Measurements from ENCODE around the gene GJD4. TPM values are rescaled to one million over a fixed set of nuclear protein-coding genes. Genes with fewer than 3 reads are reported as not detected.

The GJD4 gene
- polyA plus RNA-seq, 3 donors: not detected

- Mint-ChIP-seq H3K4me3 (no peak overlapping the region), H3K36me3 (no peaks in the 10 kb centered on the region), H3K4me1 (no peaks in the 10 kb centered on the region), H3K9me3 (no peaks in the 10 kb centered on the region), H3K27me3 (ENCODE audit: low read depth in 3 of 3) (peaks cover 19 to 25% (median 21%) of the 10 kb centered on the region in 3 donors), H3K27ac (no peak overlapping the region)
- Histone ChIP-seq H3K4me1 (ENCODE audit: control insufficient read depth in 1 of 2, insufficient read depth in 2 of 2, low read length in 2 of 2) (no peaks in the 10 kb centered on the region), H3K79me2 (ENCODE audit: insufficient read depth, low read length) (no peaks in the 10 kb centered on the region), H3K27me3 (ENCODE audit: control insufficient read depth in 2 of 2, insufficient read depth in 2 of 2, low read length in 2 of 2) (peaks cover 12 to 15% of the 10 kb centered on the region in 2 donors), H3K9me3 (replicated peaks in 1 of 2; ENCODE audit: control insufficient read depth in 1 of 2, insufficient read depth in 1 of 2, low read length in 2 of 2) (no peaks in the 10 kb centered on the region), H3K4me3 (replicated peaks in 1 of 3; ENCODE audit: low read depth in 2 of 3, low read length in 3 of 3) (no peak overlapping the region), H3K27ac (ENCODE audit: low read depth in 1 of 2, low read length in 2 of 2) (no peak overlapping the region), H4K20me1 (ENCODE audit: insufficient read depth, low read length) (no peaks in the 10 kb centered on the region), H3K36me3 (replicated peaks in 1 of 2; ENCODE audit: control insufficient read depth in 1 of 2, insufficient read depth in 2 of 2, low read length in 2 of 2) (no peaks in the 10 kb centered on the region), H2AFZ (ENCODE audit: insufficient read depth, low read depth, low read length, poor library complexity, severe bottlenecking) (no peak overlapping the region), H3K9ac (ENCODE audit: insufficient read depth, low read length, poor library complexity, severe bottlenecking) (no peak overlapping the region), H3K4me2 (replicated peaks; ENCODE audit: extremely low read depth, low read length, poor library complexity, severe bottlenecking) (no peak overlapping the region)
- no peak for TF ChIP-seq CTCF (IDR thresholded peaks at IDR 0.05)
- intact Hi-C loops (cut with micrococcal nuclease): no loop called here
- DNase-seq: no peak
These were observed 26.9 kb downstream of the GJD4 start for GRCh38 chr10:35632027-35632426.

- Histone ChIP-seq H2AFZ (ENCODE audit: insufficient read depth, low read depth, low read length, poor library complexity, severe bottlenecking) (no peak overlapping the region), H3K9me3 (replicated peaks in 1 of 2; ENCODE audit: control insufficient read depth in 1 of 2, insufficient read depth in 1 of 2, low read length in 2 of 2) (peaks cover 0 to 4% of the 10 kb centered on the region in 2 donors), H3K79me2 (ENCODE audit: insufficient read depth, low read length) (no peaks in the 10 kb centered on the region), H3K36me3 (replicated peaks in 1 of 2; ENCODE audit: control insufficient read depth in 1 of 2, insufficient read depth in 2 of 2, low read length in 2 of 2) (no peaks in the 10 kb centered on the region), H3K4me3 (replicated peaks in 1 of 3; ENCODE audit: low read depth in 2 of 3, low read length in 3 of 3) (no peak overlapping the region), H3K4me1 (ENCODE audit: control insufficient read depth in 1 of 2, insufficient read depth in 2 of 2, low read length in 2 of 2) (no peaks in the 10 kb centered on the region), H3K27ac (ENCODE audit: low read depth in 1 of 2, low read length in 2 of 2) (no peak overlapping the region), H3K27me3 (ENCODE audit: control insufficient read depth in 2 of 2, insufficient read depth in 2 of 2, low read length in 2 of 2) (peaks cover 25 to 27% of the 10 kb centered on the region in 2 donors), H3K9ac (ENCODE audit: insufficient read depth, low read length, poor library complexity, severe bottlenecking) (no peak overlapping the region), H4K20me1 (ENCODE audit: insufficient read depth, low read length) (no peaks in the 10 kb centered on the region), H3K4me2 (replicated peaks; ENCODE audit: extremely low read depth, low read length, poor library complexity, severe bottlenecking) (no peak overlapping the region)
- no peak for DNase-seq
- WGBS (ENCODE audit: insufficient coverage): 60% methylated on average over 6 of the region's 12 CpGs
- intact Hi-C loops (cut with micrococcal nuclease): no loop called here
- peaks cover 0 to 3% (median 0%) of the 10 kb centered on the region in 7 donors for H3K9me3 Mint-ChIP-seq
- H3K4me1 Mint-ChIP-seq: no peaks in the 10 kb centered on the region
- peaks cover 0 to 1% of the 10 kb centered on the region in 2 donors for H3K36me3 Mint-ChIP-seq
- H3K27ac Mint-ChIP-seq: peak overlapping the region in 1 of 7 donors; percentile 29
- TF ChIP-seq CTCF (IDR thresholded peaks at IDR 0.05): no peak
- H3K27me3 Mint-ChIP-seq (ENCODE audit: low read depth in 3 of 3): peaks cover 29 to 37% (median 32%) of the 10 kb centered on the region in 3 donors
- no peak overlapping the region for H3K4me3 Mint-ChIP-seq
These were observed 28.2 kb downstream of the GJD4 start for GRCh38 chr10:35633006-35633980.

All from CD14-positive monocyte (primary cell).